Measurements from ENCODE around the gene AHDC1.
A peak's percentile ranks its signal among the peaks of the same experiment; 100 is the strongest.
"Not testable (repeated sequence)": the region's sequence is repeated elsewhere in the genome, so short reads cannot be mapped to it uniquely, and the experiment has no call there.

Gene AHDC1

GRCh38 chr1:27548136-27548853 lies 55.6 kb downstream of the AHDC1 start:
- DNase-seq, result no peak

- no peak for DNase-seq
These were observed 56.5 kb downstream of the AHDC1 start for GRCh38 chr1:27547220-27548116.

DNA sequence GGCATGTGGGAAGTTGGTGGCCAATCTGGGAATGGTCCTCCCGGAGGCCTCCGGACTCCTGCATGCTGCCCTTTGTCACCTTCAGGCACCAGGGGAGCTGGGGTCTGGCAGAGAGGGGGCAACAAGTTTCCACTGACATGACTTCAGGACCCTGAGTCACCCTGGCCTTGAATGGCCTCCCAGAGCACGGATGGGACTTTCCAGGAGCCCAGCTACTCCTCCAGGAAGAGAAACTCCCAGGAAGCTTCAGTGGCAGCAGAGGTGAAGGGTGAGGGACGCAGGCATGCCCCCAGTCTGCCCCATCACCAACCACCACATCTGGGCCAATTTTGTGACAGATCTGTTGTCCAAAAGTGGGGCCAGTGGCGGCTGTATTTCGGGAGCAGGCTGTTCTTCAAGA lies 58.1 kb downstream of the AHDC1 start:
- no peak for DNase-seq

GRCh38 chr1:27545271-27545670 lies 58.7 kb downstream of the AHDC1 start:
- no peak for DNase-seq

GRCh38 chr1:27544834-27545233 lies 59.1 kb downstream of the AHDC1 start:
- DNase-seq, result no peak

DNA sequence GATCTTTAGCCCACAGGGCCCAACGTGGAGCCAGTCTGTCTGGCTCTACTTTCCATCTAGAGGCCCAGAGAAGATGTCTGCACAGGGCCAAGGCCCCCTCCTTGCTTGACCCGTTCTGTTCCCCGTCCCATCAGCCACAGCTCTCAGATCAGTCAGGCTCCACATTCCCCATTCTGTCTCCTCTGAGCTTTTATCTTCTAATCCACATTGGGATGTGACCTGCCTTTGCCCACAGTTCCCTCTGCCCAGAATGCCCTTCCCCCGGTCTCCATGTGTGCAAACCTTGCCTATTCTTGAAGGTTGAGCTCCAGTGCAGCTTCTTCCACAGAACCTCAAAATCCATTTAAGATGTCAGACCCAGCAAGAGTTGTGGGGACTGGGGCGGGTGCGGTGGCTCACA lies 60.7 kb downstream of the AHDC1 start:
- DNase-seq, result no peak

DNA sequence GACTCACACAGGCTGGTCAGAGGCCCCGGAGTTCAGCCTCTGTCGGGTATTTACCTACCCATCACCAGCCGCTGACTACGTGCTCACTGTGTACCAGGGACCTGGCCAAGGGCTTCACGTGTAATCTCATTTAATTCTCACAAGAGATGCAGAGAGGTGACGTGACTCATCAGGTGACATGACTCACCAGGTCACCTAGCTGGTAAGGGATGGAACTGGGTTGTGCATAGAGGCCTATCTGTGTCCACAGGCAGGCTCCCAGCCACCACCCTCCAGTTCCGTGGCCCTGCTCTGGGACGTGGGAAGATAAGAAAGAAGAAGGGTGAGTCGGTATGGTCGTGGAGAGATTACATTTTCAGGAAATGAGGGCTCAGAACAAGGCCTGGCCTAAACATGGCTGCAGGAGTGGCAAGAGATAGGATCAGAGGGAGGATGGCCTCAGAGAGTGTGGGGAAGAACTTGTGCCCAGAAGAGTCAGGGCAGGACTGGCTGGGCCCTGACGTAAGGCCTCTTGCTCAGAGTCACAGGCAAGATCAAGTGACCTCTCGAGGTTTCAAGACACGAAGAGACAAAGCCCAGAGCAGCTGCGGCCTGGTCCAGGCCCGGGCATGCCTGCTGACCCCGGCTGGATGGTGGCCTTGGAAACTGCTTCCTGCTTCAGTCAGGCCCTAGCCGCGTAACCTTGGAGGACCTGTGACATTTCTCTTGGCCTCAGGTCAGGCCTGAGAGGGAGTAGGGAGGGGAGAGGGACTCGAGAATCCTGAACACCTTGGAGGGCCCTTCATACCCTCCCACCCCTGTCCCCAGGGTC lies 61.3 kb downstream of the AHDC1 start:
- peak in 1 of 2 experiments; percentile 24 for DNase-seq

GRCh38 chr1:27539901-27540861 lies 63.8 kb downstream of the AHDC1 start:
- no peak for DNase-seq

DNA sequence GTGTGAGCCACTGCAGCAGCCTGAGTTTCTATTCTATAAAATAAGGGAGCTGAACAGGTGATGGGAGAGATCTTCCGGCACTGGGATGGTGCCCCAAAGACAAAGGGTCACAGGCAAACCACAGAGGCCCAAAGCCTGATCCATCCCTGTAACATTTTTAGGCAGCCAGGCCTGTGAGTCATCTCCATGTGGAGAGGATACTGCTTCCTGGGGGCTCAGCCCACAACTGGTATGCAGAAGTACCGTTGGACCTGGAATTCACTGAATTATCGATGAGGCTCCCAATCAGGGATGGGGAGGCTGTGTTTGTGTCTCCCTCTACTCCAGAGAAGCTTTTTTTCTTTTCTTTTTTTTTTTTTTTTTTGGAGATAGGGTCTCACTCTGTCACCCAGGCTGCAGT lies 65.2 kb downstream of the AHDC1 start:
- DNase-seq, result no peak

GRCh38 chr1:27538305-27538676 lies 65.7 kb downstream of the AHDC1 start:
- not testable (repeated sequence) for DNase-seq

- DNase-seq, result no peak
These were observed 67.2 kb downstream of the AHDC1 start for GRCh38 chr1:27536767-27537166.

DNA sequence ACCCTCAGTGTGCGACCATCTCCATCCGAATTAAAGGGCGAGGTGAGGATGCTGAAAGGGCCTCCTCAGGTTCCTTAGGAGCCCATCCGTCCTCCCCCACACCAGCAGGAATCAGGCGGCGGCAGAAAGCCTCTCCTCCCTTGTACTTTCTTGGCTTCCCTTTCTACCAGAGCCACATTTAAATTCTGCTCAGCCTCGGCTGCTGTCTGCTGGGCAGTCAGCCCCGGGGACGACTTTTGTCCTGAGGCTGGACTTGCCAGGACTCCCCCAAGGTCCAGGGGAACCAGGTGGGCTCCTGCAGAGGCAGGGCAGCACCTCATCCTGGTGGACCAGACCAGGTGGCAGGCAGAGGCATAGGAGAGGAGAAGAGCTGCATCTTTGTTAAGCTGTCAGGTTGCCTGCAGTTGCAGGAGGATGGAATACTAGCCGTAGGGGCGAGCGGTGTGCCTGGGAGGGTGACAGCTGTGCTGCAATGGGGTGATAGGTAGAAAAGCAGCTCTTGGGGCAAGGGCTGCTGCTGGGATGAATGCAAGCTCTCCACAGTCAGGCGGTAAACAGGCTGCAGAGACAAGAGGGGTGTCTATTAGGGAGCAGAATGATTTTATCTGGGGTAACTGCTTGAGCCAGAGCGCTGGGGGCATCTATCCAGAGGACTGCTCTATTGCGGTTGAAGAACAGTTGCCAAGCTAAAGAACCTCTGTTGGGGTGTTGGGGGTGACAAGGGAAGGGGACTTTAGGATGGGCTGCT lies 67.8 kb downstream of the AHDC1 start:
- no peak for DNase-seq

DNA sequence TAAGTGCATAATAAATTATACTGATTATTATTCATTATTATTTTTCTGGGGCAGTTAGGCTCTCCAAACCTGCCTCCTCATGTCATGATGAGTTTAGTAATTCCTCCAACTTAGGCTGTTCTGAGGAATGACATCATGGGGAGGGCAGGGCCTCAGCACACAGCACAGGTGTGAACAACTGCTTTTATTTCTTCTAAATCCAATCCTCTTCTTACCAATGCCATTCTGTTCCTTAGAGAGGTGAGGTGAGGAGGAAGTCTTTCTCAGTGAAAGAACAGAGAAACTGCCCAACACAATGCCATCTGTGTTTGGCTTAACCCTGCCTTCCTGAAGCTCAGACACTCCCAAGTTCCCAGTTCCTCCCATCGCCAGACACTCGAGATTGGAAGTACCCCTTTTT lies 68.6 kb downstream of the AHDC1 start:
- no peak for DNase-seq

- no peak for DNase-seq
These were observed 71.8 kb downstream of the AHDC1 start for GRCh38 chr1:27531959-27532685.

GRCh38 chr1:27530192-27530591 lies 73.8 kb downstream of the AHDC1 start:
- no peak for DNase-seq

GRCh38 chr1:27529704-27530018 lies 74.3 kb downstream of the AHDC1 start:
- no peak for DNase-seq

DNA sequence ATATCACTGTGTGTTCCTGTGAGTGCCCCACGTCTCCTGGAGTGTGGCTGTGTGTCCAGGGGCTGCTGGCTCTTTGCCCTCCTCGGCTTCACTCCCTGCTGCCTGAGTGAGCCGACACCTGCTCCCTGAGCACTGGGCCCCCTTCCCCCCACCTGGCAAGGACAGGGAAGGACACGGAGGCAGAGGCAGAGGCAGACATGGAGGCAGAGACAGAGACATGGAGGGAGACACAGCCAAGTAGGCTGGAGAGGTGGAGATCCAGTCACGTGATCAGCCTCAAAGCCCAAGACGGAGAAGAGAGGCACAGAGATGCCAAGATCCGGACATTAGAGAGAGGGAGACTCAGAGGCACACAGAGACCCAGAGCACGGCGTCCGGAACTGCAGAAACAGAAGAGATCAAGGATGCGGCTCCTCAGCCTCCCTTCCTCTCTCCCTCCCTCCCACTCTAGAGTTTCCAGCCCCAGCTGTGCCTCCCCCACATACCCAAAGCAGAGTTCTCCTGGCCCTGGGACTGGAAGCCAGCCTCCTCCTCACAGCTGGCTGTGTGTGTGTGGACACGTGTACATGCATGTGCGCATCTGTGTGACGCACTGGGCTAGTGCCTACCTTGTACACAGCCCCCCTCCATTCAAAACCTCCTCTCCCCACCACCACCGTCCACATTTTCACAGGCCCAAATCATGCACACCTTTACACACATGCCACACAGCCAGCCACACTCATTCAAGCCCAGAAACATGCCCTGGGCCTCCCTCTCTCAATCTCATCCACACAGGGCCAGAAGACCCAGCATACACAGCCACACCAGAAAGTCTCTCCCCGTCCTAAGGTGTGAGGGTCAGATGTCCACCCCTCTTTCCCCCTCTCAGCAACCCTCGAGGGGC lies 74.9 kb downstream of the AHDC1 start:
- DNase-seq, result no peak

GRCh38 chr1:27527890-27528817 lies 75.8 kb downstream of the AHDC1 start:
- peak; percentile 35 to 38 for DNase-seq

All from activated CD4-positive, alpha-beta T cell treated with anti-CD3 and anti-CD28 coated beads, Interleukin-2, amount 50 U/mL, for 4 hours (primary cell).